Measurements from ENCODE around the gene ITGB1. TPM values are rescaled to one million over a fixed set of nuclear protein-coding genes. Genes with fewer than 3 reads are reported as not detected.

The ITGB1 gene
- total and polyA plus RNA-seq, 9 of the 15 experiments (the other 6 are each of a cell fraction or from before 2014, with no cell fraction given): 40.2 to 194 (median 155) TPM

GRCh38 chr10:32980558-32981468 lies 22.8 kb upstream of the ITGB1 start (continued):
- TF ChIP-seq ZBTB7A (IDR thresholded peaks at IDR 0.05; ENCODE audit: borderline replicate concordance, control insufficient read depth, low read depth, low read length): no peak
- TF ChIP-seq RBM25 (IDR thresholded peaks at IDR 0.05; ENCODE audit: low read depth, low read length, severe bottlenecking): no peak
- no peak for TF ChIP-seq FIP1L1 (IDR thresholded peaks at IDR 0.05; ENCODE audit: low read depth, low read length, poor library complexity, severe bottlenecking)
- no peak for TF ChIP-seq SIN3B (IDR thresholded peaks at IDR 0.05; ENCODE audit: low read depth)
- TF ChIP-seq SIX5 (IDR thresholded peaks at IDR 0.05; ENCODE audit: borderline replicate concordance in 1 of 2, insufficient read depth in 1 of 2, low read depth in 1 of 2, low read length in 2 of 2): no peak
- TF ChIP-seq CHD1 (IDR thresholded peaks at IDR 0.05; ENCODE audit: low read length): no peak
- TF ChIP-seq SREBF1 (IDR thresholded peaks at IDR 0.05; ENCODE audit: borderline replicate concordance, low read depth, low read length): no peak
- no peak for TF ChIP-seq ZNF347 (CRISPR knock-in tag; IDR thresholded peaks at IDR 0.05; ENCODE audit: low read depth)
- TF ChIP-seq FOSL1 (tag; conservative IDR thresholded peaks at IDR 0.05): peak; percentile 96
- 0 out of 2 replicates have a peak, but pooled peaks have one; percentile 52 for TF ChIP-seq HBP1 (CRISPR knock-in tag; IDR thresholded peaks at IDR 0.05)
- TF ChIP-seq NR2C1 (IDR thresholded peaks at IDR 0.05): peak; percentile 56; the same call in 1 of the 2 replicates
- TF ChIP-seq NR2C1 (tag; IDR thresholded peaks at IDR 0.05): 0 out of 2 replicates have a peak, but pooled peaks have one; percentile 37
- TF ChIP-seq ZBTB49 (CRISPR knock-in tag; IDR thresholded peaks at IDR 0.05; ENCODE audit: borderline replicate concordance): no peak
- TF ChIP-seq CTBP1 (IDR thresholded peaks at IDR 0.05; ENCODE audit: borderline replicate concordance): peak; percentile 95
- TF ChIP-seq MNT (conservative IDR thresholded peaks at IDR 0.05): peak; percentile 86 to 96
- TF ChIP-seq NCOA6 (IDR thresholded peaks at IDR 0.05): no peak
- TF ChIP-seq BRD4 (IDR thresholded peaks at IDR 0.05): no peak
- peak; percentile 68; the same call in 1 of the 2 replicates for TF ChIP-seq PHF8 (IDR thresholded peaks at IDR 0.05; ENCODE audit: borderline replicate concordance, low read length)
- 0 out of 2 replicates have a peak, but pooled peaks have one; percentile 17 for TF ChIP-seq MYNN (IDR thresholded peaks at IDR 0.05)
- no peak for TF ChIP-seq MYNN (CRISPR knock-in tag; IDR thresholded peaks at IDR 0.05)
- TF ChIP-seq MEIS2 (IDR thresholded peaks at IDR 0.05; ENCODE audit: partially characterized antibody): peak; percentile 96
- peak; percentile 73 for TF ChIP-seq CBFA2T2 (conservative IDR thresholded peaks at IDR 0.05)
- TF ChIP-seq SMC3 (conservative IDR thresholded peaks at IDR 0.05; ENCODE audit: insufficient read depth, low read depth, low read length): no peak
